H54 (cell line): ENCODE results near the gene YWHAE.
"Not testable (repeated sequence)": the region's sequence is repeated elsewhere in the genome, so short reads cannot be mapped to it uniquely, and the experiment has no call there.

Experiments used
- DNase-seq: peaks from one replicate; pipeline ENCODE4 v3.0.0; 2011; ENCODE audit warnings: low spot score, mixed read lengths; ENCODE audit not compliant: insufficient read length
- FAIRE-seq: peaks from 3 replicates; lab custom pipeline; 2011; peaks lifted over from hg19 to GRCh38; lab: Jason Lieb, UNC
- POLR2A ChIP-seq: IDR thresholded peaks from 2 replicates; pipeline ENCODE4 v1.6.1; 2011; ENCODE audit warnings: low read depth, mild to moderate bottlenecking, low read length

The YWHAE gene

DNA sequence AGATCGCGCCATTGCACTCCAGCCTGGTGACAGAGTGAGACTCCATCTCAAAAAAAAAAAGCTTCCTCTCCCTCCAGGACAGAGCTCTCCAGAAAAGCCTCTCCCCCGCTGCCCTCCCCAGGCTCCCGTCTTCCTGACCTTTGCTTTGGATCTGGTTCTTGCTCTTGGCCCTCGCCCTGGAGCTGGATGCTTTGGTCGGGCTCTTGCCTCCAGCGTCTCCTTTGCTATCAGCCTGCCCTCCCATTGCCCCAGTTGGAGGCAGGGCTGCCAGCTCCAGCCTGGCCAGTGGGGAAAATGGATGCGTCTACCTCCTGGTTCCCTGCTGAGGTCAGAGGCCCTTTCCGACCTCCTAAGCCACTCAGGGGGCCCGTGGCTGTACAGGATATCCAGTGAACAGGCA, 84.6 kb downstream of the YWHAE start:
- no peak for FAIRE-seq
- no peak for TF ChIP-seq POLR2A
- DNase-seq, result no peak

GRCh38 chr17:1313270-1314005, 86.6 kb downstream of the YWHAE start:
- FAIRE-seq (no peak), DNase-seq (no peak)
- no peak for TF ChIP-seq POLR2A

DNA sequence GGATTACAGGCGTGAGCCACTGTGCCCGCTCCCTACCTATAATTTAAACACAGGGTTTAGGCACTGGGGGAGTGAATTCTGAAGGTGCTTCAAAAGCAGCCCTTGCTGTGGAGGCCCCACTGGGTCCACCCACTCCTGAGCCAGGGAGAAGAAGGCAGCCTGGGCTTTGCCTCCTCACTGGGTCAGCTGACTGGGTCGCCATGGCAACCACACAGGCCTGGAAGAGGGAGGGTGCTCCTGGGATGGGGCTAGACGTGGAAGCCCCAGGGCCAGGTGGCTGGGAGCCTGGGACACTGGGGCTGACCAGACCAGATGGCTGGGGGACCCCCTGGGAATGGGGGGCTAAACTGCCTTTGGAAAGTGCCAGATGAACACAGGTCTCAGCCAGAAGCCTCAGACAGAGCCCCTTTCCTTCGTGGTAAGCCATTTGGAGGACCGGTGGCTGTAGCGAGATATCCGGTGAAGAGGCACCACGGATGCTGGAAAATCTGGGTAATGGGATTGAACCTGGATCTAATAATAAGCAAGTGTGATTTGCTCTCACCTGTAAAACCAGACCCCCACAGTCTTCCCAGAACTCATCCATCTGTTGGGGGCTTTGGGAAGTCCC, 87.7 kb downstream of the YWHAE start:
- no peak for TF ChIP-seq POLR2A
- no peak for DNase-seq
- FAIRE-seq, result no peak

- FAIRE-seq, DNase-seq: not testable (repeated sequence)
Observed at GRCh38 chr17:1307829-1308228, 92.2 kb downstream of the YWHAE start.

DNA sequence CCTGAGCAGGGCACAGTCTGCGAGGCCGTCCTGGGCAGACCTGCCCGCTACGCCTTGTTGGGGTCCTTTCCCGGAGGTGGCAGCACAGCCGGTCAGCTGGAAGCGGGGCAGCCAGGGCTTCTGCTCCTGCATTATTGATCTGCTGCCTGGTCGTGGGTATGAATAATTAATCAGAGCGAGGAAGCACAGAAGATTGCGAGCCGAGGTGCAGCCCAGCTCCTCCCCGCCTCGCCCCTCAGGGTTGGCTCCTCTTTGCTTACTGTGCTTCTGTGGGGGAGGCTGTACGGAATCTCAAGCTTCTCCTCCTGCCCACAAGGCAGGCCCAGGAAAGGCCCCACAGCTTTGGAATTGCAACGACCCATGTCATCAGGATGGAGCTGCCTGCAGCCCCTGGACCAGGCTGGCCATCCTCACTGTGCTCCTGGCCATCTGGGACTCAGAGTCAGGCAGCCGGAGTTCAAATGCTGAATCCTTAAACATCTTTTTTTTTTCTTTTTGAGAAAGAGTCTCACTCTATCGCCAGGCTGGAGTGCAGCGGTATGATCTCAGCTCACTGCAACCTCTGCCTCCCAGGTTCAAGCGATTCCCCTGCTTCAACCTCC, 95.0 kb downstream of the YWHAE start:
- FAIRE-seq (no peak), DNase-seq (no peak)
- no peak for TF ChIP-seq POLR2A

GRCh38 chr17:1304522-1304921, 95.5 kb downstream of the YWHAE start:
- FAIRE-seq, result no peak
- no peak for DNase-seq
- no peak for TF ChIP-seq POLR2A

- no peak for TF ChIP-seq POLR2A
- no peak for FAIRE-seq
- DNase-seq, result no peak
Observed at GRCh38 chr17:1302761-1303160, 97.3 kb downstream of the YWHAE start.

DNA sequence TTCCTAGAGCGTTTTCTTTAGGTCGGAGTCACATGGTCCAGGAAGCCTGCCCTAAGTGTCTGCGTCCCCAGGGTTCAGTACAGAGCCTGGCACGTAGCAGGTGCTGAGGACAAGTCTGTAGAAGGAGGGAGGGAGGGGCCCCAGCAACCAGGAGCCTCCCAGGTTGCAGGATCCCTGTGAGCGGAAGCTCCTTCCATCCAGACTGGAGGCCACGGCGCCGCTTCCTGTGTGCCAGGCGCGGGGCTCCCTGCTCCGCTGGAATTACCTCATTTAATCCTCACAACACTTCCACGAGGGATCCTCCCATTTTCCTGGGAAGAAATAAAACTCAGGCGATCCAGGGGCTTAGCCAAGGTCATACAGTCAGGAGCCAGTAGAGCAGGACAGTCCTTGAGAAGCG, 98.5 kb downstream of the YWHAE start:
- FAIRE-seq, result no peak
- no peak for DNase-seq
- no peak for TF ChIP-seq POLR2A

GRCh38 chr17:1300371-1300905, 99.6 kb downstream of the YWHAE start:
- DNase-seq, result no peak
- no peak for TF ChIP-seq POLR2A
- FAIRE-seq, result no peak

DNA sequence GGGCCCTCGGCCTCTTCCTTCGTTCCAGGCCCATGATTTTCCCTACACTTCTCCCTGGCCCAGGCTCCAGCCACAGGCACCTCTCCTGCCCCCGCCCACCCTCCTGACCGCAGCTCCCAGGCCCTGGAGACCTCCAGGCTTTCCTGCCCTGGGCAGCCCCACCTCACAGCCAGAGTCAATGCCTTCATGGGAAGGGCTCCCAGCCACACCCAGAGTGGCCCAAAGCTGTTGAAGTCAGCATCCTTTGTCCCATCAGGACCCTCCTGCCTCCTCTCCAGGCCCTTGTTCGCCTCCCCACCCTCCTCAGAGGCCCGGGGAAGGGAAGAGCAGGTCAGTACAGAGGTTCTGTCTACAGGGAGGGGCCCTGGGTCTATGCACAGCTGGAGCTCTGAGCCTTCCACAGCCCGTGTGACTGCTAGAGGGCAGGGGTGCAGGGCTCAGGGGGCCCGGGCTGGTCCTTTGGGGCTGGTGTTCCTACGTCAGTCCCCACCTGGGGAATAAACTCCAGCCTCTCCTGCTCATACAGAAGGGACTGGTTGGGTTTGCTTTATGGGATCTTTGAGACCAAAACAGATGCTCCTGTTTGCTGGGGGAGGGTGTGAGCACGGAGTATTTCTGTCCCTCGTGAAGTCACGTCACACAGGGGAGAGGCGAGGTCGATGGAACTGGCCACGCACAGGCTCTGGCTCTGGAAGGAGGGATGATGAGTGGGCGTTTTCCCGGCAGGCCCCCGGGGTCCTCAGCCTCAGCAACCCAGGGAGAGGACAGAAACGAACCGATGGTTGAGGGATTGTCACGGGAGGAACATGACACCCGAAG, 100.3 kb downstream of the YWHAE start:
- FAIRE-seq (no peak), DNase-seq (no peak)
- no peak for TF ChIP-seq POLR2A

DNA sequence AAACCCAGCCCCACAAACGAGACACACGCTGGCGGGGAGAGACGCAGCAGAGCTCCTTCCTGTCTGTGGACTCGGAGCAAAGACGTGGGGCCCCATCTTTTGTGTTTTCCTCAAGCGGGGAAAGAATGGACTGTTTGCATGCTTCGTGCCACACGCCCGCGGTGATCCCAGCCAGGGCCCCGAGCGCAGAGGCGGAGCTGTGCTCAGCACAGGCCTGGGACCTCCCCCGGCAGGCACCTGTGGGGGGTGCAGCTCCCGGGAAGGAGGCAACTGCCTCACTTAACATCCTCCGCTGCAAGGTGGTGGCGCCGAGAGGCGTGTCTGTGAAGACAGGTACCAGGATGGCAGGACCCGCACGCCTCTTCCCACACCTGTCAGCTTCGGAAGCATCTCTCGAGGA, 101.4 kb downstream of the YWHAE start:
- FAIRE-seq (no peak), DNase-seq (no peak)
- TF ChIP-seq POLR2A, result no peak
